ENCODE measurements around the gene NBPF14.
"Not testable (repeated sequence)": the region's sequence is repeated elsewhere in the genome, so short reads cannot be mapped to it uniquely, and the experiment has no call there.

Gene NBPF14, protein sequence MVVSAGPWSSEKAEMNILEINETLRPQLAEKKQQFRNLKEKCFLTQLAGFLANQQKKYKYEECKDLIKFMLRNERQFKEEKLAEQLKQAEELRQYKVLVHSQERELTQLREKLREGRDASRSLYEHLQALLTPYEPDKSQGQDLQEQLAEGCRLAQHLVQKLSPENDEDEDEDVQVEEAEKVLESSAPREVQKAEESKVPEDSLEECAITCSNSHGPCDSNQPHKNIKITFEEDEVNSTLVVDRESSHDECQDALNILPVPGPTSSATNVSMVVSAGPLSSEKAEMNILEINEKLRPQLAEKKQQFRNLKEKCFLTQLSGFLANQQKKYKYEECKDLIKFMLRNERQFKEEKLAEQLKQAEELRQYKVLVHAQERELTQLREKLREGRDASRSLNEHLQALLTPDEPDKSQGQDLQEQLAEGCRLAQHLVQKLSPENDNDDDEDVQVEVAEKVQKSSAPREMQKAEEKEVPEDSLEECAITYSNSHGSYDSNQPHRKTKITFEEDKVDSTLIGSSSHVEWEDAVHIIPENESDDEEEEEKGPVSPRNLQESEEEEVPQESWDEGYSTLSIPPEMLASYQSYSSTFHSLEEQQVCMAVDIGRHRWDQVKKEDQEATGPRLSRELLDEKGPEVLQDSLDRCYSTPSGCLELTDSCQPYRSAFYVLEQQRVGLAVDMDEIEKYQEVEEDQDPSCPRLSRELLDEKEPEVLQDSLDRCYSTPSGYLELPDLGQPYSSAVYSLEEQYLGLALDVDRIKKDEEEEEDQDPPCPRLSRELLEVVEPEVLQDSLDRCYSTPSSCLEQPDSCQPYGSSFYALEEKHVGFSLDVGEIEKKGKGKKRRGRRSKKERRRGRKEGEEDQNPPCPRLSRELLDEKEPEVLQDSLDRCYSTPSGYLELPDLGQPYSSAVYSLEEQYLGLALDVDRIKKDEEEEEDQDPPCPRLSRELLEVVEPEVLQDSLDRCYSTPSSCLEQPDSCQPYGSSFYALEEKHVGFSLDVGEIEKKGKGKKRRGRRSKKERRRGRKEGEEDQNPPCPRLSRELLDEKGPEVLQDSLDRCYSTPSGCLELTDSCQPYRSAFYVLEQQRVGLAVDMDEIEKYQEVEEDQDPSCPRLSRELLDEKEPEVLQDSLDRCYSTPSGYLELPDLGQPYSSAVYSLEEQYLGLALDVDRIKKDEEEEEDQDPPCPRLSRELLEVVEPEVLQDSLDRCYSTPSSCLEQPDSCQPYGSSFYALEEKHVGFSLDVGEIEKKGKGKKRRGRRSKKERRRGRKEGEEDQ (N-terminal part only)

DNA sequence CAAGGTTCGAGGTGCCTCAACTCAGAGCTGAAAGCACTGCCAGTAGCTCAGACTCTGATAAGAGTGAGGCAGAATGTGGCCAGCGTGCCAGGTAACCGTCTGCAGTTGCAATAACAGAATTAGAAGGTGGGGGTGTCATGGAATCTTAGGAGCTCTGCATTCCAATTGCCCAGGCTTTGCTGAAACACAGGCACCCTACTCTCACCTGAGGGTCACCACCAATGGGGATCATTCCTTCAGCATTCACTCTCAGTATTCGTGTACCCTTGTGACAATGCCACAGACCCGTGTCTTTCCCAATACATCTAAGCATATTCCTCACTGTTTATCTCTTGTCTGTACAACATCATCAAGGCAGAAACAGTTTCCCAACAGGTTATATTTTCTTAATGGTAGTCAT, at the start of gene NBPF14:
NBPF14 (minus strand) TSS at position 101 of the 400 bp plus-strand sequence. CDS start 294 bp downstream, outside the sequence.
- not testable (repeated sequence) for DNase-seq

DNA sequence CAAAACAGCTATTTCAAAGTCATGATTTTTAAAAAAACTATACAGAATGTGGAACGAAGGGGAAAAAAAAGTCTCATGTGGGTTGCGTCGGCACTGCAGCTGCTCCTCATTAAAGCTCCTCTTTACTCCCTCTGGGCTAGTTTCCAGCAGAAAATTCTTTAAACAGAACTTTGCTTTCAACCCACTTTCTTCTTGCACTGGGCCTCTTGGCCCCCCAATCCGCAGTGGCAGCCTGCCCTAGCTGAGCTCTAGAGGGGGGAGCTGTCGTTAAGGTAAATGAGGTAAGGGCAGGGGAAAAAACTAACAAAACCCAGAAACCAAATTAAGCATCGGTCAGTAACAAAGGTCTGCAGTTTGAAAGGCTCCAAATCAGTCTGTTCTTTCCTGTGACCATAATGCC, 29.6 kb upstream of the NBPF14 start:
- DNase-seq: not testable (repeated sequence)

GRCh38 chr1:148618216-148618615, 22.4 kb upstream of the NBPF14 start:
- not testable (repeated sequence) for DNase-seq

GRCh38 chr1:148605266-148605665, 9.5 kb upstream of the NBPF14 start:
- not testable (repeated sequence) for DNase-seq

- DNase-seq: not testable (repeated sequence)
These were observed 451 bp downstream of the NBPF14 start for GRCh38 chr1:148595360-148595759.

GRCh38 chr1:148591098-148591497, 4.7 kb downstream of the NBPF14 start:
- not testable (repeated sequence) for DNase-seq

- DNase-seq: not testable (repeated sequence)
These were observed 63.7 kb downstream of the NBPF14 start for GRCh38 chr1:148532158-148532557.

GRCh38 chr1:148529101-148529567, 66.7 kb downstream of the NBPF14 start:
- DNase-seq: not testable (repeated sequence)

DNA sequence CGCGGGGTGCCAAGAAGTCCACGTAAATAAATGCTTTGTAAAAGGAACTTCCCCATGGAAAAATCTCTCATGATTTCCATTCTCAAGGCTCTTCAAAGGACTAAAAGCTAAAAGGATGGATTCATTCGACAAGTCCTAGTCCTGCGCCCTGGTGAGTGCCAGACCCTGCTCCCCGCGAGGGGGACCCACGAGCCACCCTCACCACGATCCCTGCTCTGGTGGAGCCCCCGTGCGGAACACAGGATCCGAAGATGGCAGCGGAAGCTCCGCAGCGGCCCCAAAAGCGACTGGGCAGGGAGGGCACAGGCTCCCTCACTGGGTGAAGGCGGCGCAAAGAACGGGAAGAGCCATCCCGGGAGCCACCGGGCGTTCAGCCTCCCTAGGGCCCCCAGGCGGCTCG, 67.2 kb downstream of the NBPF14 start:
- not testable (repeated sequence) for DNase-seq

- DNase-seq: not testable (repeated sequence)
These were observed 69.2 kb downstream of the NBPF14 start for GRCh38 chr1:148526587-148526986.

GRCh38 chr1:148523205-148524144, 72.3 kb downstream of the NBPF14 start:
- DNase-seq: not testable (repeated sequence)

- DNase-seq: peak; percentile 46
These were observed 73.1 kb downstream of the NBPF14 start for GRCh38 chr1:148522561-148523204.

DNA sequence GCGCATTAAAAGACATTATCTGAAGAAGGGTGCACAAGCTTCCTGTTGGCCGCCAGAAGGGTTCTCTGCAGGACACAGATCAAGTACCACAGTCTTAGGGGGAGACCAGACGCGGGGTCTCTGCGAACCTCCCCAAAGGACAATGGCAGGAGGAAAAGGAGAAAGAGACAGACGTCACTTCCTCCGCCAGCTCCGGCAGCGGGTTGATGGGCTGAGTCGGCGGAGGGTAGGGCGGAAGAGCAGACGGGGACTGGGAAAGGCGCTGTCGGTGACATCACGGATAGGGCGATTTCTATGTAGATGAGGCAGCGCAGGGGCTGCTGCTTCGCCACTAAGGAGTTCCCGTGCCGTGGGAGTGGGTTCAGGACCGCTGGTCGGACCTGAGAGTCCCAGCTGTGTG, 73.7 kb downstream of the NBPF14 start:
- DNase-seq: not testable (repeated sequence)

DNA sequence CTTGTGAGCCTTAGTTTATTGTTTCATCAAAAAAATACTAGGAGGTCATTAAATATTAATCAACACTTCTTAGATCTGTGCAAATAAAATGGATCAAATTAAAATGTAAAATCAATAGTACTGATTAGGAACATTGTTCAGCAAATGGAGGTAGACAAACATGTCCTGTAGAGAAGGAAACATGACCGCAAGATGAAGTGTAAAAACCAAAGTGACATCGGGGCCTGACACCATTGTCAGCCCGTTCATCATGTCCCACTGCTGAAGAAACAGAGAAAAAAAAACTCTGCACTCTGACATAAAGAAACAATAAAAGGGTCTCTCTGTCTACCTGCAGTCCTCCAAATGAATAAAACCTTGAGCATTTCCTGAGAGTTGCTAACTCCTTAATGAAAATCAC, 81.5 kb downstream of the NBPF14 start:
- not testable (repeated sequence) for DNase-seq

- DNase-seq: not testable (repeated sequence)
These were observed 83.1 kb downstream of the NBPF14 start for GRCh38 chr1:148512571-148513184.

DNA sequence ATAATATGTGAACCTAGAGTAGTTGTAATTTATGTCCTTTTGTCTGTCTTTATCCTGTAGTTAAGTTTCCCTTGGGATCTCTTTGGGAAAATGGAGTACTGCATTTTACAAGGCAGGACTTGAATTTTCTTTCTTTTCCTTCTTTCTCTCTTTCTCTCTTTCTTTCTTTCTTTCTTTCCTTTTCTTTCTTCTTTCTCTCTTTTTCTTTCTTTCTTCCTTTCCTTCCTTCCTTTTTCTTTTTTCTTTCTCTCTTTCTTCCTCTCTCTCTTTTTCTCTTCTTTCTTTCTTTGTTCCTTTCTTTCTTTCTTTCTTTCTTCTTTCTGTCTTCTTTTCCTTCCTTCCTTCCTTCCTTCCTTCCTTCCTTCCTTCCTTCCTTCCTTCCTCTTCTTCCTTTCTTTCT, 101.9 kb downstream of the NBPF14 start:
- not testable (repeated sequence) for DNase-seq

GRCh38 chr1:148483029-148483428, 112.8 kb downstream of the NBPF14 start, which contains the start of gene PPIAL4G:
PPIAL4G (minus strand) TSS chr1:148483302; CDS start chr1:148483252, 50 bp downstream.
- not testable (repeated sequence) for DNase-seq
